DMS153 treated with DMSO at 0.1 percent for 48 hours (cell line): ENCODE results near the gene ZNF22.
A peak's percentile ranks its signal among the peaks of the same experiment; 100 is the strongest.

Source experiments
- DNase-seq: peaks from one replicate; lab custom pipeline; 2025; ENCODE audit not compliant: unreplicated experiment; lab: John Stamatoyannopoulos, UW

Gene ZNF22

DNA sequence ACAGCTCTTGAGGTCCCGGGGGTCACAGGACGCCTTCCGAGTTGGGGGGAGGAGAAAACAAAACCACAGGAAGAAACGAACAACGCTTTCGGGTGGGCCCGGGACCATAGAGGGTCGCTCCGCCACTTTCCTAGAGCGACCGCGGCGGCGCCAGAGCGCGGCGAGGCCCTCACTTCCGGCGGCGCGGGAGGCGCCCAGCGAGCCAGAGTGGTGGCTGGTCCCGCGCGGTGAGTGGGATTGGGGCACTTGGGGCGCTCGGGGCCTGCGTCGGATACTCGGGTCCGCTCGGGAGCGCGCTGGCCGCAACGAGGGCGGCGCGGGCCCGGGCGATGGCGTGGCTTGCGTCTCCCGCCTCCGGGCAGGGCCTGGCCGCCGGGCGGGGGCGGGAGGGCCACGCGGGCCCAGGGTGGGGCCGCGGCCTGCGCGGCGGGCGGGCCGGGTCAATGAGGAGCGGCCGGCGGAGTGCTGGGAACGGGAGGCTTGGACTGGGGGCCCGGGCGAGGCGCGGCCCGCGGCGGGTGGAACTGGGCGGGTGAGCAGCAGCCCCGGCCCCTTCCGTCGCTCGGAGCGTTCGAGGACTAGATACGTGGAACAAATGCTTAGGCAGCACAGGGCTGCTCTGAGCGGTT, at the start of gene ZNF22:
TSS of gene ZNF22 (plus strand) at position 172 of the 629 bp plus-strand sequence. CDS start 2,446 bp downstream, outside the sequence.
- DNase-seq = peak; percentile 25

DNA sequence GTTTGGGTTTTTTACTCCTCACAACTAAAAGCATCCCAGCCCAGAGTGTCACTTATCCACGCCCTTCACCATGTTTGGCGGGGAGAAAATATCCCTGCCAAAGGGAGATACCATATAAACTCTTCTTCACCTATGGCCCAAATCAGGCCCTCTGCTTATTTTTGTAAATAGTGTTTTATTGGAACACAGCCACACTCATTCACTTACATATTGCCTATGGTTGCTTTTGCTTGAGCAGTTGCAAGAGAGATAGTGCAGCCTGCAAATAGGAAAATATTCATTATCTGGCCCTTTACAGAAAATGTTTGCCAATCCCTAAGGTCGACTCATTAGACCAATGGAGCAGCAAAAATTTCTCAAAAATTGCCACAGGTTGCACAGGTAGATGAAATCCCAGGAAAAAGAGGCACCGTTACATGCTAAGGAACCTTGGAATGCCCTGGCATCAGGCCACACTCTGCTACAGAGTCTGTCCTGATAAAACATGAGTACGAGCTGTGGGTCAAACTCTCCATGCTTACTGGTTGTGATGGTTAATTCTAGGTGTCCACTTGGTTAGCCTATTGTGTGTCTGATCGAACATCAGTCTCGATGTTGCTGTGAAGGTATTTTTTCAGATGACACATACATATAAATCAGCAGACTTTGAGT, 49.0 kb upstream of the ZNF22 start:
- no peak for DNase-seq

DNA sequence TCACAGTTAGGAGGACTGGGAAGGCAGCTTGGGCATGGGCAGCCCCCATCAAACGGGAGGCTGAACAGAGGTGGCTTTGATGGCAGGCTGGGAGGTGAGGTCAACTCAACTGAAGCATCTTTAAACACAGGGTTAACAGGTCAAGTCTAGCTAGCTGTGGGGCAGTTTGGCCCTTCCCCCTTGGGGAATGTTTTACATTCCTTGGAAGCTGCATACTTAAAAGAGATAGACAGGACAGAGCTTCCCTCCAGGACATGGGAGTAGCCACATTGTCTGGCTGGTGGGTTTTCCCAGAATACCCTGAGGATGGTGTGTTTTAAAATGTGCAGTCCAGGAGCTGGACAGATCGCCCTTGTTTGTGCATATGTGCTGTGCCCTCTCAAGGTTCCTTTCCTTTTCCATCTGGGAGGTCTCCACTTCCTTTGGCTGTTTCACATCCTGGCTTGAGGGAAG, 47.9 kb upstream of the ZNF22 start:
- no peak for DNase-seq

DNA sequence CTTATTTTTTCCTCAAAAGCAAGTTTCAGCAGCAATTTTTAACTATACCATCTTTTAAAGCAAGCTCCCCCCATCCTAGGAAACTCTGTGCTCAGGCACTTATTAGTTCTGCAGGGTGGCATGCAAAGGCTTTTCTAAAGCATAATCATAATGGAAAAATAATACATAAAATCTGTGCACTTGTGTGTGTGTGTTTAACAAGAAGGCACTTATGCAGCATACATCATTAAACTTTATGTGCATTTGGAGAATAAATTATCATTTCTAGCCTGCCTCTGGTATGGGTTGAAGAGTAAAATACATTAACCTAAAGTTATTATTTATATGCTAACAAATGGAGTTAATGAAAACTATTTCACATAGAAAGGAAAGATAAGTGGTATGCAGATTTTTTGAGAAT, 46.7 kb upstream of the ZNF22 start:
- no peak for DNase-seq

DNA sequence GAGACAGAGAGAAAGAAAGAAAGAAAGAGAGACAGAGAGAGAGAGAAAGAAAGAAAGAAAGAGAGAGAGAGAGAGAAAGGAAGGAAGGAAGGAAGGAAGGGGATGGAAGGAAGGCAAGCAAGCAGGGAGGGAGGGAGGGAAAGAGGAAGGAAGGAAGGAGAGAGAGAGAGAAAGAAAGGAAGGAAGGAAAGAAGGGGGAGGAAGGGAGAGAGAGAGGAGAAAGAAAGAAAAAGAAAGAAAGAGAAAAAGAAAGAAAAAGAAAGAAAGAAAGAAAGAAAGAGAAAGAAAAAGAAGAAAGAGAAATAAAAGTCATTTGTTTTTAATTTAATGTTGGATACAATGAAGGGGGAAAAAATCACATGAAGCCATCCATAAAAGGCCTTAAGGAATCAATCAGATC, 45.8 kb upstream of the ZNF22 start:
- DNase-seq = no peak

DNA sequence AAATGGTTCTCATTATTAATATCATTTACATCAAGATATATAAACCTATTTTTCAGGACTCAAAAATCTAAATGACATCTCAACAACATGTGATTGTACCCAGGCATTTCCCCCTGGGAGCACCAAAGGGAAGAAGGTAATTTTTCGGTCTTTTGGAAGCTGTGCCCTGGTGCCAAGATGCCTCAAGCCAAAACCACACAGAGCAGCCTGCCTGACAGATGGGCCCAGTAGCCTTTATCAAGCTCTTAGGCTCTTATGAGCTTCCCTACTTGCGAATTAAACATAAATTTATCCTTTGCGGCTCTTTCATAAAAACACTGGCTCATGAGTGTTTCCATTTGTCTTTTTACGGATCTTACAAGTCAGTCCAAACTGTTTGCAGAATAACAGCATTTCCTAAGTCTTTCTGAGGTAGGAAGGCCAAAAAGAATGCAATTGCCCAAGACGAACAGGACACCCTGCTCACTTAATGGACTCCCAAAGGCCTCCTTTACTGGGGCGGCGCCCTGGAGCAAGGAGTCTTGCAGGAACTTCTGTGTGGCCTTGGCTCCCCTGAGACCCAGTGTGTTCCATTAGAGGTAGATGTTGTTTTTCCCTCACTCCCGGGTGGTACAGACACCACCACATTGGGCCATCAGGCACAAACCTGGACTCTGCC, 45.2 kb upstream of the ZNF22 start:
- DNase-seq = no peak

DNA sequence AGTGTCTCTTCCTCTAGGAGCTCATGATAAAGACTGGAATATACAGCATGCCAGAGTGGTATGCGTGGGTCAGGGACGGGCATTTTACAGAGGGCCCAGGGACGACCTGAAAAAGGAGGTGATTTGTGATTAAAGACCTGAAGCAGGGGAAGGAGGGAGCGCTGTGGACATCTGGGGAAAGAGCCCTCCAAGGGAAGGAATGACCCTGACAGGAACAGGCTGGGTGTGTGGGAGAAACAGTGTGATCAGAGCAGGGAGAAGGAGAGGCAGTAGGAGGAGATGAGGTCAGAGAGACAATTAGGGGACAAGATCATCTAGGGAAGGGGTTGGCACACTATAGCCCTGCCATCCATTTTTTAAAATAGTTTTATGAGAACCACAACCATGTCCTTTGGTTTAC, 44.5 kb upstream of the ZNF22 start:
- no peak for DNase-seq

DNA sequence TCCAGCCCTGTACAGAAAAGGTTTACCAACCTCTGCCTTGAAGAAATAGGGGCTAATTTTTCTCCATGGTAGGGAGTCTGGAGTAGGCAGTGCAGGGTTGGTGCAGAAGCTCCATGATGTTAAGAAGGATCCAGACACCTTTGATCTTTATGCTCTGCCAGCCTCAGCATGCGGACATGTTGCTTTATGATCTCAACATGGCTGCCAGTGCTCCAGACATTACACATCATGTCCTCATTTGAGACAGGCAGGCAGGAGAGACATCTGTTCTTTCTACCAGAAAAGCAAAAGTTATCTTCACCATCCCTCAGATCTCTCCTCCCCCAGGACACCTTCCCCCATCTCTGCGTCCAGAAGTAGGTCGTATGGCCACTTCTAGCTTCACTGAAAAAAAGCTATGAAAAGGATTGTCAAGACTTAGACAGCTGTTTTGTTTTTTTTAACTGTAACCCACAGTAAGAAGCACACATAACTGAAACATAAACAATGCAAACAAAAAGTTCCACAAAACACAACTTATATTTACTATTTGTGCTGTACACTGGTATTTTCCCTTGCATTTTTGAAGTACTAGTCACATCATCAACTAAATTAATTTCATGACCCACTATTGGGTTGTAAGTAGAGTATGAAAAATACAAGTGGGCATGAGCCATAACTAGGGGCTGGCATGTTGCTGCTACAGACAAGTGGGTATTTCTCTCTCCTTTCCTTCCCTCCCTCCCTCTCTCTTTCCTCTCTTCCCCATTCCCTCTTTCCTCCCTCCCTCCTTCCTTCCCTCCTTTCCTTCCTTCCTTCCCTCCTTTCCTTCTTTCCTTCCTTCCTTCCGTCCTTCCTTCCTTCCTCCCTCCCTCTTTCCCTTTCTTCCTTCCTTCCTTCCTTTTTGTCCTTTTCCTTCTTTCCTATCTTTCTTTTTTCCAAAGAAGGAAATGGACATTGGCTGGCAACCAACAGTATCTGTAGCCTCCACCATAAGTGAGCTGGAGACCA, 43.7 kb upstream of the ZNF22 start:
- DNase-seq = no peak

DNA sequence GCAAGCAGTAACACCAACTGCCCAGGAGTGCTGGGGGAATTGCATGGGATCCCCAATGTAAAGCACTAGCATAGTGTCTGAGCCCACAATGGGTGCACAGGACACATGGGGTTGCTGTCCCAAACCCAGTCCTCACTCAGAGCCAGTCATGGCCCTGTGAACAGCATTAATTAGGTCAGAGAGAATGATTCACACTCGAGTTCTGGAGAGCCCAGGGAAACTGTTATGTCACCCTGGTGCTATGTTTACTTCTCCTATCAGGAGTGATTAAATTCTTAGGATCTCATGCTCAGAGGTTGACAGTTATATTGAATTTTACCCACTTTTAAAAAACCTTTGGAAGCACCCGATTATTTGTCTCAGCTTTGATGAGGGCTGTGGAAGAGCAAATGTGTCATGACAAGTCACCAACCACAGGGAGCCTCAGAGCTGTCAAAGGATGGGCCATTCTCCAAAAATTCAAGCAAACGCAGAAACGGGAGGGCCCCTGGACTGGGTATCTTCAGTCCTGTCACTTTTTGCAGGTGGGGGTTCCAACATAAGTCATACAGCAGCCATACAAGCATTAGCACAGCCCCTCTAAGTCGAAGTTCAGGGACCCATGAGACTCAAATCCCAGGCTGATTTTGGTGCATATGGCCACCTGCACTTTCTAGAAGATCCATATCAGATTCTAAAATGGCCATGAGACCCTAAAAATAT, 42.4 kb upstream of the ZNF22 start:
- no peak for DNase-seq

DNA sequence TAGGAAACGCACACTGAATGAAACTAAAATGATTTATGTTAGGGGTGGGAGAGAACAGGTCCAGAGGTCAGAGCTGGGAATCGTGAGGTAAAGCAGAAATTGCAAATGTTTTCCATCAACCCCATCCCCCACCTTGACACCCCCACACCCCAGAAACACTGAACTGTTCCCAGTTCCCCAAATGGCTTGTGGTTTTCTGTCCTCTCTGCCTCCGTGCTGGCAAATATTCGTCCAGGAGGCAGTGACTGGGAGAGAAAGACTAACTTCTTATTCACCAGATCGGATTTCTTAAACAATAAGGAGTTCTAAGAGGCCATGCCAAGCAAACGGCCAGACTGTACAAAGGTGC, 41.9 kb upstream of the ZNF22 start:
- no peak for DNase-seq

DNA sequence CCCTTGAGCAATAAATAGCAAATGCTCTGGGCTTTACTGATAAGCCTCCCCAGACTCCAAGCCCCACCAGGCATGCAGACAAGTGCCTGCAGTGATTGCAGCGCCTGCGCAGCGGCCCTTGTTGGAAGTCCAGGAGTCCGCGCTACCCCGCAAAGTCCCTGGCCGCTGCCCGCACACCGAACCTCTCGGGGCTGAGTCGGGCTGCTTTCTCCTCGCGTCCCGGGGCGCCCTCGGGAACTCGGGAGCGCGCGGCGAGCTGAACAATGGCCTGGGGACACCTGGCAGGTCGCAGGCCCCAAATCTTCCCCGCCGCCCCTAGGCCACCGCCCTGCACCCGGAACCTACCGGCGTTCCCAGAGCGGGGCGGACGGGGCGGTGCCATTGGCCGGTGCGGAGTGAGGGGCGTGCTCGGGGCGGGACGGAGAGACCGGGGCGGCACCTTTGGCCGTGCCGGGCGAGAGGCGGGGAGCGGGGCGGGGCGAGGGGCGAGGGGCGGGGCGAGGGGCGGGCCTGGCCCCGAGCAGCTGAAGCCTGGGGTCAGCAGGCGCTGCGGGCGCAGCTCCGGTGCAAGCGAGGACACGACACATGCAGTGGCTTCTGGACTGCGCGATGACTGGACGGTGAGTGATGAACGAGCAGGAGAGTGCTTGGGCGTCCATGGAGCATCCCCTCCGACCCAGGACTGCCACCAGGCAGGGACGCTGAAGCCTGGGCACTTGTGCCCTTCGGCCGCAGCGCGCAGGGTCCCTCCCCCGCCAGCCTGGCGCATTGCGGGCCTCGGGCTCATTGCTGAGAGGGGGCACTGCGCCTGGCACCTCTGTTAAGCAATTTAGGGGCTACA, 41.3 kb upstream of the ZNF22 start, which contains the start of gene RASSF4:
TSS of gene RASSF4 (plus strand) at position 556 of the 841 bp plus-strand sequence. CDS start 10,401 bp downstream, outside the sequence.
- DNase-seq = peak; percentile 54

DNA sequence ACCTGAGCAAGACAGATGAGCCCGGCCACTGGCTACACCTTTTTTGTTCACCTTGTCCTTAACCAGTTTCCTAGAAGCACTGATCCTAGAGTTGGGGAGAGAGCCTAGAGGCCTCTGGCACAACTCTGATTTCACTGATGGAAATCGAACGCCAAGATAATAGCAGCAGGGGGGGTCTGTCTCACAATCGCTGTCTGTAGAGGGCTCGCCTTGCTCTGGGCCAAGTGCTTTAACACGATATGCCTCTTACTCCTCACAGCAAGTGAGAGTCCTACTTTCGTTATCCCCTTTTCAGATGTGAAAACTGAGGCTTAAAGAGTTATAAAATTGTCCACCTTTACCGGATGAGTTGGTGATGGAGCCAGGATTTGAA, 40.6 kb upstream of the ZNF22 start:
- no peak for DNase-seq

DNA sequence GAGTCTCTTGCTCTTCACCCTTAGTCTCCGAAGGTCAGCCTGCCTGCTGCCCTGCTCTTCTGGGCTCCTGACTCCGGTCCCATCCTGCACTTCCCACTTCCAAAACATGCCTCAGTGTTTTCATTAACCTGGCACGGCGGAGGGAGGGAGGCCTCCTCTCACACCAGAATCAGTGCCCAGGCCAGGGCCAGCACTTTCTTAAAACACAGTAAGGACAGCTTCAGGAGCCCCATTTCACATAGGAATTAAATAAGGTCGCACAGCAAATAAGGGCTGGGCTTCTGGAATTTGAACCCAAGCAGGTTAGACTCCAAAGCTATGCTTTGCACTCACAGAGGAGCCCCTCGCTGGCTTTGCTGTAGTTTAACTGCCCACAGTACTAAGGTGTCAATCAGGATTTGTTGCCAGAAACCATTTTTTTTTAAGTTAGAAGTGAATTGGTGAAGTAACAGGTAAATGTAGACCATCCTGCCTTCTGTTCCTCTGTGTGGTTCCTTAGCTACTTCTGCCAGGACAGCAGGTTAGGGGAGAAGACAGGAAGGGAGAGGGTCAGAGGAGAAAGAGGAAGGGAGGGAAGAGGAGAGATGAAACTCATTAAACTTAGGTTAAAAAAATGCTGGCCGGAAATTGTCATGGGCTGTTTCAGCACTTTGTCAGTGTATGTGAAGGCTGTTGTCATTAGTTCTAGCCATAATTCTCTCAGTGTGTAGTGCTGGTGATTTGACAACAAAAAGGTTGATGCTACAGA, 40.1 kb upstream of the ZNF22 start:
- DNase-seq = no peak

DNA sequence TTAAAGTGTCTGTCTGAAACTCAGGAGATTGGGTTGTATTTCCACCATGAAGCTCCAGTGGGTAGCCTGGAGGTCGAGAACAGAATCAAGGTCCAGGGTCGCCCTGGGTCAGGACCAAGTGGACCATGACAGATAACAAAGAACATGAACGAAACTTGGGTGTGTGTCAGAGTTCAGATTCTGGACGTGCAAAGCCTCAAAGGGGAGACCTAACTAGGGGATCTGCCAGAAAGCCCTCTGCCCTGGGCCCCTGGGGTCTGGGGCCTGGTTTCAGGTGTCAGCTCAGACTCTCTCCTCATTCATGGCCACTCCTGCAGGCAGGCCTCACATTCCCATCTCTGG, 39.5 kb upstream of the ZNF22 start:
- no peak for DNase-seq

DNA sequence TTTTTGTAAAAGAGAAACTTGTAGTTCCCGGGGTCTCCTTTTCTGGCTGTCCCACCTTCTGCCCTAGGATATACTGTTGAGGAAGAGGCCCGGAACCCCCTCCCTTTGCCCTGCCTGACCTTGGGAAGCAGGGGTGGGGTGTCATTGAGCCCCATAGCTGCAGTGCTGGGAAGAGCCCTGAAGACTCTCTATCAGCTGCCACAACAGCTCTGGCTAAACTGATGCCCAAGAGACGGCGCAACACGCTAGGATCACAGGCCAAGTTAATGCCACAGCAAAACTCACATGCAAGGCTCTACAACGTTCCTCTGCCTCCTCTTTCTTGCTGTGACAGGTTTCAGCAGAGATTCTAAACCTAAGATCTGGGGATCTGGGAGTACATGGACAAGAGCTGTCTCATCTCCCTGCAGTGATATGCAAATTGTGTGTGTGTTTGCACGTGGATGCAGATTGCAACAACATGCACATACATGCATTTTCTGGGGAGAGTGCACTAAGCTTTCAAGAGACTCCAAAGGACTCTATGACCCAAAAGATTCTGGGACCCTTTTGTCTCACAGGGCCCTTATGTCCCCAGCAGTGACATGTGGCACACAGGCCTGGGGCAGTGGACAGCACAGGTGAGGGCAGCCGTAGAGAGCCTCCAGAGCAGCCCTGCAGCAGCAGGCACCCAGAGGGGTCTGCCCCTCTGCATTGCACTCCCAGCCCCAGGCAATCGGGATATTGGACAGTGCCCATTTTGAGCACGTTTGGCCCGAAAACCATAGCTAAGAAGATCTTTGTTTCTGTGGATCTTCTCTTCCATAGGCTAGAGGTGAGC, 38.6 kb upstream of the ZNF22 start:
- DNase-seq = no peak

DNA sequence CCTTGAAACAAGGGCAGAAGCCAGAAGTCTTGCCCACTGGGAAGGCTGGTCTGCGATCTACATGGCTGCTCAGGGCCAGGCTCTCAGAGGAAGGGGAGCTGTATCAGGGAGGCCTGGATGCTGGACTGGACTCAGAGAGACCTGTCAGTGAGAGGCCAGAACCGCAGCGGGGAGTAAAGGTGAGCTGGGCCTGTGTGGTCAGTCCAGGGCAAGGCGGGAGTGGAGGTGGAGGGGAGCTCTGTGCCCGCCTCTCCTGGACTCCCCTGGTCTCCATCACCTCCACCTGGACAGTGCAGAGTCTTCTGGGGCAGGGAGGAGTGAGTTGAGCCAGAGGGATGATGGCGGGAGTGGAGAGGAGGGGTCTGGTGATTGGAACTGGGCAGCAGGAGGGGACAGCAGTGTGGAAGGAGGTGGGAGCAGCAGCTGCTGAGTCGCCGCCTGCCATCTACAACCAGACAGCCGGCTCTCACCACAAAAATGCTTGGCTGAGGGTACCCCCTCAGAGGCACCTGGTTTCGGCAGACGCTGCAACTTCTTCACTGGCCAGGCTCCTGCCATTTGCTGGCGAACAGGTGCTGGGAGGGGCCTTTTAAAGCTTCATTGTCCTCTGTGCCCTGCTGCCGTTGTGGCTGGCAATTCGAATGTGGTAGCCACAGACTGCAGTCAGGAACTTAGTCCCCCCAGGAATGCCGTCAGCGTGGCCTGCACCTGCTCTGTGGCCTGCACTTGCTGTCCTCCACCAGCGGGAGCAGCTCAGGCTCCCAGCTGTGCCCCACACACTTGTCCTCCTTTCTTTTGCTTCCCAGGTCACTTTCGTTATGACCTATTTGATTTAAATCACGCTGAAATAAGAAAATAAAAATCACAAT, 37.6 kb upstream of the ZNF22 start:
- DNase-seq = no peak
